22Rv1 (cell line): ENCODE data around the gene CLTA.
"Not testable (repeated sequence)": the region's sequence is repeated elsewhere in the genome, so short reads cannot be mapped to it uniquely, and the experiment has no call there.

Source experiments
- H3K27ac ChIP-seq: fragments of 450-650 bp; 2 replicates; pipeline ENCODE4 v1.5.1; 2017
- ZFX ChIP-seq: fragments of 450-650 bp; IDR thresholded peaks from 2 replicates; pipeline ENCODE4 v1.6.1; 2017; ENCODE audit warnings: antibody characterized with exemption, borderline replicate concordance
- TF ChIP-seq, protein P1 (sequence below): fragments of 450-650 bp; IDR thresholded peaks from 2 replicates; pipeline ENCODE4 v1.5.1; 2017; ENCODE audit warnings: mild to moderate bottlenecking

The CLTA gene

DNA sequence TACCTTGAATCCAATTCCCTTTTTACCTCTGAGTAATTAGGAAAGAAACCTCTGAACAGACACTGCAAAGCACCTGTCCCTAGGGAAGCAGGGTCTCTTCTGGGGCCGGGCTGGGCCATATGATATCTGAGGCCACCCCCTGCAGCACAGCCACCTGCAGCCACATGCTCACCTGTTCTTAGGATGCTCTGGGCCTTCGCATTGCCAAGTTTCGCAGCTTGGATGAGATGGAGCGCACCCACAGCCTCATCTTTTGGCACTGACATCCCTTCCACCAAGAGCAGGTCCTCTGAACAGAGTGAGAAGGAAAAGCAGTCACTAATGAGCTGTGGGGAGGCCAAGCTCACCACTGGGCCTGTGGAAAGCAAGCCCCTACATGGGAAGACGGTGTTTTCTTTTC lies 27.3 kb downstream of the CLTA start:
- no peak for TF ChIP-seq ZFX
- TF ChIP-seq, protein P1, sequence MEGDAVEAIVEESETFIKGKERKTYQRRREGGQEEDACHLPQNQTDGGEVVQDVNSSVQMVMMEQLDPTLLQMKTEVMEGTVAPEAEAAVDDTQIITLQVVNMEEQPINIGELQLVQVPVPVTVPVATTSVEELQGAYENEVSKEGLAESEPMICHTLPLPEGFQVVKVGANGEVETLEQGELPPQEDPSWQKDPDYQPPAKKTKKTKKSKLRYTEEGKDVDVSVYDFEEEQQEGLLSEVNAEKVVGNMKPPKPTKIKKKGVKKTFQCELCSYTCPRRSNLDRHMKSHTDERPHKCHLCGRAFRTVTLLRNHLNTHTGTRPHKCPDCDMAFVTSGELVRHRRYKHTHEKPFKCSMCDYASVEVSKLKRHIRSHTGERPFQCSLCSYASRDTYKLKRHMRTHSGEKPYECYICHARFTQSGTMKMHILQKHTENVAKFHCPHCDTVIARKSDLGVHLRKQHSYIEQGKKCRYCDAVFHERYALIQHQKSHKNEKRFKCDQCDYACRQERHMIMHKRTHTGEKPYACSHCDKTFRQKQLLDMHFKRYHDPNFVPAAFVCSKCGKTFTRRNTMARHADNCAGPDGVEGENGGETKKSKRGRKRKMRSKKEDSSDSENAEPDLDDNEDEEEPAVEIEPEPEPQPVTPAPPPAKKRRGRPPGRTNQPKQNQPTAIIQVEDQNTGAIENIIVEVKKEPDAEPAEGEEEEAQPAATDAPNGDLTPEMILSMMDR, result no peak
- no peak overlapping the region for H3K27ac ChIP-seq

DNA sequence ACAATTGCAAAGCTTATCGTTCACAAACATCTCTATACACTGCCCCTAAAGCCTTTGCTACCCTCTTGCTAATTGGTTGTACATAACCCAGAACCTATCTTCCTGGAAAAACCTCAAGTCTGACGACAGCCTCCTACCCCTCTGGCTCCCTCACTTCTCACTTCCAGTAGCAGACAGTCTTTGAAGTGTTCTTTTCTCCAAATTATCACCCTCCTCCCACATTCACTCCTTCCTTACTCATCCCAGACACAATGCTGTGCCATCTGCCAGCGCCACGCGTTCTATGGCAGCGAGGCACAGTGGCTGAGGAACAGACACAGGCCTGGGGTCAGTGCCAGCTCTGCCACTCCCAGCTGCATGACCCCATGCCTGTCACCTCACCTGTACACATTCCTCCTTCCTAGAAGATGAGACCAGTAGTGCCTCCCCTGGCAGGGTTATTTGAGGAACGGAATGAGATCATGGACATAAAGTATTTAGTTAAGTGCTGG lies 27.7 kb downstream of the CLTA start:
- TF ChIP-seq ZFX, result no peak
- TF ChIP-seq, protein P1, result no peak
- no peak overlapping the region for H3K27ac ChIP-seq

DNA sequence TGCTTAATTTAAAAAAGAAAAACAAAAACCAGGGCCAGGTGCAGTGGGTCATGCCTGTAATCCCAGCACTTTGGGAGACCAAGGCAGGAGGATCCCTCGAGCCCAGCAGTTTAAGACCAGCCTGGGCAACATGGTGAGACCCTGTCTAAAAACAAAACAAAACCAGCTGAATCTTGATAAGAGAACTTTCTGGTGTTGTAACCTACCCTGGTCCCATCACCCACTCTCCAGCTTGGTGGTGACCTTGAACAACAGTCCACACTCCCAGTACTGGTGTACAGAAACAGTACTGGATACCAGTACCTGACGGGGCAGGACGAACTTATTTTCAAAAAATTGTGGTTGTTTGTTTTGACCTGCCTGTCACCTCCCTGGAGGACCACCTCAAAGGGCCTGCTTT lies 30.9 kb downstream of the CLTA start:
- TF ChIP-seq, protein P1, result no peak
- TF ChIP-seq ZFX, result no peak
- no peak overlapping the region for H3K27ac ChIP-seq

DNA sequence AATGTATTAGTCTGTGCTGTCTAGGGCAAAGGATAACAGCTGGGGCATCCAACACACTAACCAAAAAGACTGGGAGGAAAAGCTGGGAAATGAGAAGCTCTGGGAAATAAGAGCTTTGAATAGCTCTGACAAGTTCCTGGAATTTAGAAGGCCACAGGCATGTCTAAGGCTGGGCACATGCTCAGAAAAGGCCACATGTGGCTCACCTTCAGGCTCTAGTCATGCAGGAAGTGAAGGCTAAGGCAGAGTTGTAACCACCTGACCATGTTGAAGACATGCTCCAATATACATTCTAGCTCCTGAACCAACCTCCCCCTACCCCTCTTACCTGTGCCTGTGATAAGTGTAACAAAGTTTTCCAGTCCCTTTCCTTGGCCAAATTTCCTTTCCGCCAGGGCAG lies 31.7 kb downstream of the CLTA start:
- H3K27ac ChIP-seq, result no peak overlapping the region
- TF ChIP-seq ZFX, result no peak
- TF ChIP-seq, protein P1, result no peak

DNA sequence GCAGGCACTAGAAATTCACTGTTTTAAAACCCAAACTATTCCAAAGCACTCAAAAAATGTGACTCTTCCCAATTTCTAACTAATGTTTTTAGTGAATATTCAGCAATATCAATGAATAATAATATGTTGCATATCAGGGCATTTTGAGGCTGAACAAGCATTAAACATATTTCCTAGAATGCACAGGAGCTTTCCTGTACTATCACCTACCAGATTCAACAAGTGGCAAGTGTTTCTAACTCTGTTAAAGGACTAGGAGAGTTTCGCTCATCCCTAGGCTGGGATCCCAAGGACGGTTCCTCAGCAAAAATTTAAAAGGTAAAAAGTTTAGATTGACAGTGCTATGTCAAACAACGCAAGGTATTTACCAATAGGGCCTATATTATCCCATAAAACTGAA lies 46.5 kb downstream of the CLTA start:
- no peak for TF ChIP-seq ZFX
- TF ChIP-seq, protein P1, result no peak
- no peak overlapping the region for H3K27ac ChIP-seq

DNA sequence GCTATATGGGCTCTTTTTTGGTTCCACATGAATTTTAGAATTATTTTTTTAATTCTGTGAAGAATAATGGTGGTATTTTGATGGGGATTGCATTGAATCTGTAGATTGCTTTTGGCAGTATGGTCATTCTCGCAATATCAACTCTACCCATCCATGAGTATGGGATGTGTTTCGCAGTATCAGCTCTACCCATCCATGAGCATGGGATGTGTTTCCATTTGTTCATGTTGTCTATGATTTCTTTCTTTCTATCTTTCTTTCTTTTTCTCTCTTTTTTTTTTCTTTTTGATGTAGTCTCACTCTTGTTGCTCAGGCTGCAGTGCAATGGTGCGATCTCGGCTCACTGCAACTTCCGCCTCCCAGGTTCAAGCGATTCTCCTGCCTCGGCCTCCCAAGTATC lies 48.5 kb downstream of the CLTA start:
- not testable (repeated sequence) for H3K27ac ChIP-seq

DNA sequence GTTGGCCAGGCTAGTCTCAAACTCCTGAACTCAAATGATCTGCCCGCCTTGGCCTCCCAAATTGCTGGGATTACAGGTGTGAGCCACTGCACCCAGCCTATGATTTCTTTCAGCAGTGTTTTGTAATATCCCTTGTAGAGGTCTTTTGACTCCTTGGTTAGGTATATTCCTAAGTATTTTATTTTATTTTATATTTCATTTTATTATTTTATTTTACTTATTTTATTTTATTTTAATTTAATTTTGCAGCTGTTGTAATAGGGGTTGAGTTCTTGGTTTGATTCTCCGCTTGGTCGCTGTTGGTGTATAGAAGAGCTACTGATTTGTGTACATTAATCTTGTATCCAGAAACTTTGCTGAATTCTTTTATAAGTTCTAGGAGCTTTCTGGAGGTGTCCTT lies 49.0 kb downstream of the CLTA start:
- H3K27ac ChIP-seq, result not testable (repeated sequence)

DNA sequence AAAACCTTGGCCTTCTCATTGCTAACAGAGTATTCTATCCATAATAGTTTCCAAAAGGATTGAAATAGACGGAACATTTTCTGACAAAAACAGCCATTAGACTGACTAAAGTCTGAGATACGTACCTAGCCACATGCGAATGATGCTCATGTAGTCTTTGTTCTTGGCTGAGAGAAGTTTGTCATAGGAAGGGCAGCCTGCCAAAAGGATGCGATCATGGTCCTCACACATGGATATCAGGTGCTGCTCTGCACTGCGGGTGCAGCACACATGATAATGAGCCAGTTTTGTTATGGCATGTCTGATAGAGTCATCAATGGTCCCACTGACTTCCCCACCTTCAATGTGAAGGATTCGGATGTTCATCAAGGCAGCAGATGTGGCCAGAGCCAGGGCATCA lies 55.2 kb downstream of the CLTA start:
- TF ChIP-seq, protein P1, result no peak
- TF ChIP-seq ZFX, result no peak

More for the DNA sequence above, 55.2 kb downstream of the CLTA start:
- no peak overlapping the region for H3K27ac ChIP-seq
